ENCODE measurements around the gene HPS1.

Gene HPS1

GRCh38 chr10:98463976-98464754 lies 17.4 kb upstream of the HPS1 start:
- no peak for DNase-seq

- no peak for DNase-seq
These were observed 16.3 kb upstream of the HPS1 start for GRCh38 chr10:98463016-98463415.

- DNase-seq: no peak
These were observed 14.7 kb upstream of the HPS1 start for GRCh38 chr10:98461500-98461842.

GRCh38 chr10:98460837-98461499 lies 14.2 kb upstream of the HPS1 start:
- DNase-seq: no peak

GRCh38 chr10:98458809-98459784 lies 12.4 kb upstream of the HPS1 start:
- DNase-seq: no peak

GRCh38 chr10:98457721-98458120 lies 11.0 kb upstream of the HPS1 start:
- no peak for DNase-seq

GRCh38 chr10:98456686-98457482 lies 10.1 kb upstream of the HPS1 start:
- DNase-seq: no peak

- DNase-seq: no peak
These were observed 9.4 kb upstream of the HPS1 start for GRCh38 chr10:98456043-98456570.

GRCh38 chr10:98453729-98454128 lies 7.0 kb upstream of the HPS1 start:
- no peak for DNase-seq

- no peak for DNase-seq
These were observed 3.9 kb upstream of the HPS1 start for GRCh38 chr10:98450618-98451017.

- DNase-seq: no peak
These were observed 2.6 kb upstream of the HPS1 start for GRCh38 chr10:98449287-98449686.

GRCh38 chr10:98446151-98446660 lies 529 bp downstream of the HPS1 start:
- peak; percentile 23 to 24 for DNase-seq

GRCh38 chr10:98445200-98445812 lies 1.4 kb downstream of the HPS1 start:
- DNase-seq: no peak

- DNase-seq: no peak
These were observed 2.3 kb downstream of the HPS1 start for GRCh38 chr10:98444314-98445006.

- no peak for DNase-seq
These were observed 8.0 kb downstream of the HPS1 start for GRCh38 chr10:98438715-98439114.

- DNase-seq: no peak
These were observed 10.0 kb downstream of the HPS1 start for GRCh38 chr10:98436704-98437103.

- no peak for DNase-seq
These were observed 11.6 kb downstream of the HPS1 start for GRCh38 chr10:98435178-98435577.

GRCh38 chr10:98433881-98434732 lies 12.6 kb downstream of the HPS1 start:
- DNase-seq: no peak

GRCh38 chr10:98433371-98433770 lies 13.4 kb downstream of the HPS1 start:
- DNase-seq: no peak

- no peak for DNase-seq
These were observed 14.4 kb downstream of the HPS1 start for GRCh38 chr10:98432330-98432729.

Measured in CD4-positive, alpha-beta T cell treated with Interleukin-4 for 1 hour (primary cell).